Activated T-cell treated with anti-CD3 and anti-CD28 coated beads, Interleukin-2, amount 50 U/mL, for 24 hours (primary cell): ENCODE data around the gene ZNF500.

Source experiments
- DNase-seq: peaks from one replicate; pipeline ENCODE4 v3.0.0-alpha.2; 2020
- H3K27ac Mint-ChIP-seq: 2 replicates; pipeline ENCODE4 v1.8.0; 2020; ENCODE audit warnings: mild to moderate bottlenecking, mixed read lengths
- H3K27me3 Mint-ChIP-seq: 2 replicates; pipeline ENCODE4 v1.8.0; 2020; ENCODE audit warnings: mixed read lengths
- H3K36me3 Mint-ChIP-seq: 2 replicates; pipeline ENCODE4 v1.8.0; 2020; ENCODE audit warnings: low read depth, mixed read lengths
- H3K4me1 Mint-ChIP-seq: 2 replicates; pipeline ENCODE4 v1.8.0; 2020; ENCODE audit warnings: low read depth, mixed read lengths
- H3K4me3 Mint-ChIP-seq: 2 replicates; pipeline ENCODE4 v1.8.0; 2020; ENCODE audit warnings: mild to moderate bottlenecking, moderate library complexity, mixed read lengths
- H3K9me3 Mint-ChIP-seq: 2 replicates; pipeline ENCODE4 v1.8.0; 2020; ENCODE audit warnings: mixed read lengths

Gene ZNF500

DNA sequence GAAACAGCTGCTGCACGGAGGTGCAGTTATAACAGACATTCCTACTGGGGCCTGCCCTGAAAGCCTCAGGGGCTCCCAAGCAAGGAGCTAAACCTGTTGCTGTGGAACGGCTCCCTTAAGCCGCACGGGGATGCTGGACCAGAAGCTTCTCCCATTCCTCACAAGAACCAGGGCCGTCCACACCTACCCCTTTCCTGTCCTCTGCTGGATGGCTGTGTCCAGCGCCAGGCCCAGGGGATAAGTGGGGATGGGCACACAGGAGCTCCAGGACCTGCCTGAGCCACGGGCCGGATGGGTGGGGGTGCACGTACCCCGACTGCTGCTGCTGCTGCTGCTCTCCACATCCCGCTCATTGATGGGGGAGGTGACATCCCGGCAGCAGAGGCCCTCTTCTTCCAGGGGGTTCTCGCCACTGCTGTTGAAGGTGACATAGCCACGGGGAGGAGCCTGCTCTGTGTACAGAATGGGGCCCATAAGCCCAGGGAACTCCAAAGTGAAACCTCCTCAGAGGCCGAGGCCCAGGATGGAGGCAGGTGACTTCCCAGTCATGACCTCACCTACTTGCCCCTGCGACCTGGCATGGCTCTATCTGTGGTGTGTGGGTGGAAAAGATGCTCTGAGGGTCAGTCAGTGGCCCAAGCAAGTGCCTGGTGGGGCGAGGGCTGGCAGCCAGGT is 65.0 kb downstream of the ZNF500 start:
- Mint-ChIP-seq H3K4me3 (no peak overlapping the region), H3K27ac (peak overlapping the region; percentile 35), H3K4me1 (peaks cover 18% of the 10 kb centered on the region), H3K36me3 (peaks cover 74% of the 10 kb centered on the region), H3K27me3 (no peaks in the 10 kb centered on the region), H3K9me3 (no peaks in the 10 kb centered on the region)
- DNase-seq: no peak

DNA sequence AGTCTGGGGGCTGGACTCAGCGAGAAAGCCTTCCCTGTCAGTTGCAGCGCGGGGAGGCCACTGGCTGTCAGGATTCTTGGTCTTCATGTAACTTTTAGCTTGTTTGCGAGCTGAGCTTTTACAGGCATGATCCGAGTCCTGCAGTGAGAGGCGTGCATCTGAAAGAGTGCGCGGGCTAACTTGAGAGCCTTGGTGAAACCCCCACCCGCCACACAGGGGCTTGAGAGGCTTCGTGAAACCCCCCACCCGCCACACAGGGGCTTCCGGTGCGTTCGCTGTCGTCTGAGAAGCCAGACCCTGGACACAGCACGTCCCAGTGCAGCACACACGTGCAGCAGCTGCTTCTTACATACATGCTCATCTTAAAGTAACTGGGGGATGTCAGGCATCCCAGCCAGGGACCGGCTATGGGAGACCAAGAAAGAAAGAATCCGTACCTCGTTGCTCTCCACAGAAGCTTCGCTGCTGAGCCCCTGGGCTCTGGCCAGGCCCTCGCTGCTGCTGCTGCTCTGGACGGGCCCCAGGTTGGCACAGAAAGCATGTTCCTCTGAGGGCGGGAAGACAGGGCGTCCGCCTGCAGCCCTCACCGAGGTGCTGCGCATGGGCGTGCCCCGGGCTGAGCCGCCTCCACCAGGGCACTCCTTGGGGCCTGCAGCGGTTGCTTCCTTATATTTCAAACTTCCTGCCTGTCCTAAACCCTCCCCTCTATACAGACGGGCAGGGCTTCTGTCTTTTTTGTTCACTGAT is 65.8 kb downstream of the ZNF500 start:
- no peak for DNase-seq
- no peak overlapping the region for H3K4me3 Mint-ChIP-seq
- H3K9me3 Mint-ChIP-seq: no peaks in the 10 kb centered on the region
- H3K4me1 Mint-ChIP-seq: peaks cover 18% of the 10 kb centered on the region
- no peak overlapping the region for H3K27ac Mint-ChIP-seq
- peaks cover 76% of the 10 kb centered on the region for H3K36me3 Mint-ChIP-seq
- H3K27me3 Mint-ChIP-seq: no peaks in the 10 kb centered on the region

GRCh38 chr16:4700380-4700996 is 66.5 kb downstream of the ZNF500 start:
- Mint-ChIP-seq H3K27me3 (no peaks in the 10 kb centered on the region), H3K4me1 (peaks cover 20% of the 10 kb centered on the region), H3K27ac (peak overlapping the region; percentile 66), H3K4me3 (no peak overlapping the region), H3K9me3 (no peaks in the 10 kb centered on the region), H3K36me3 (peaks cover 81% of the 10 kb centered on the region)
- peak; percentile 41 for DNase-seq

- H3K27me3 Mint-ChIP-seq: no peaks in the 10 kb centered on the region
- DNase-seq: no peak
- H3K36me3 Mint-ChIP-seq: peaks cover 75% of the 10 kb centered on the region
- peak overlapping the region; percentile 59 for H3K27ac Mint-ChIP-seq
- peaks cover 28% of the 10 kb centered on the region for H3K4me1 Mint-ChIP-seq
- no peak overlapping the region for H3K4me3 Mint-ChIP-seq
- H3K9me3 Mint-ChIP-seq: no peaks in the 10 kb centered on the region
These were observed 67.9 kb downstream of the ZNF500 start for GRCh38 chr16:4699046-4699556.

- Mint-ChIP-seq H3K36me3 (peaks cover 70% of the 10 kb centered on the region), H3K4me3 (no peak overlapping the region), H3K27ac (no peak overlapping the region), H3K27me3 (no peaks in the 10 kb centered on the region), H3K9me3 (no peaks in the 10 kb centered on the region), H3K4me1 (peaks cover 28% of the 10 kb centered on the region)
- no peak for DNase-seq
These were observed 68.5 kb downstream of the ZNF500 start for GRCh38 chr16:4698321-4699045.
